ENCODE measurements around the gene MATN1.

DNA sequence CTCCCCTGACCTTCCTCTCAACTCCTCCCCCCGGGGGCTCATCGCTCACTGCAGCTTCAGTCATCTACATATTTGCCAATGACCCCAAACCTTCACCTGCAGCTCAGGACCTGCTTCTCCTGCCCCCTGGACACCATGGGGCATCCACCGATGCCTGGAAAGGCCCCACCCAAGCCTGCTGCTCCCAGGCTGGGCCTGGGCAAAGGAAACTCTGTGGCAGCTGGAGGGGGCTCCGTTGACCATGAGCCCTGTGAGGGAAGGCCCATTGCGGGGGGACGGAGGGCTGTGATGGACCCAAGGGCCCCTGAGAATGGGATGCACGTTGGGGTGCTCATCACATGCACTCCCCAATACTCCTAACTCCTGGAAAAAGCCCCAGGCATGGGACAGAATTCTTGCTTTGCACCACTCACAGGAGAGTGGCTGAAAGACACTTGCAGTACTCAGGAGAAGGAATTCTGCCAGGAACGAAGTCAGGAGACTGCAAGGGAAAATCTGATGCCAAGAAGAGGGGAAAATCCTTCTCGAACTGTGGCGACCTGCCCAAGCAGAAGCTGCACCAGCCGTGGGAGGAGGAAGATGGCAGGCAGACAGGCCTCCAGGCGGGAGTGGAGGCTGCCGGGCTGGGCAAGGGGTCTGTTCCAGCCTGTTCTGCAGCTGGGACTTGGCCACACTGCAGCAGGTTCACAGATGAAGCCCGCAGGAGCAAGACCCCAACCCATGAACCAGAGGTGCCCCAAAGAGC, 18.4 kb downstream of the MATN1 start:
- no peak for TF ChIP-seq POLR2A (IDR thresholded peaks at IDR 0.05)
- no peak for TF ChIP-seq EP300 (IDR thresholded peaks at IDR 0.05)
- TF ChIP-seq, protein P1, sequence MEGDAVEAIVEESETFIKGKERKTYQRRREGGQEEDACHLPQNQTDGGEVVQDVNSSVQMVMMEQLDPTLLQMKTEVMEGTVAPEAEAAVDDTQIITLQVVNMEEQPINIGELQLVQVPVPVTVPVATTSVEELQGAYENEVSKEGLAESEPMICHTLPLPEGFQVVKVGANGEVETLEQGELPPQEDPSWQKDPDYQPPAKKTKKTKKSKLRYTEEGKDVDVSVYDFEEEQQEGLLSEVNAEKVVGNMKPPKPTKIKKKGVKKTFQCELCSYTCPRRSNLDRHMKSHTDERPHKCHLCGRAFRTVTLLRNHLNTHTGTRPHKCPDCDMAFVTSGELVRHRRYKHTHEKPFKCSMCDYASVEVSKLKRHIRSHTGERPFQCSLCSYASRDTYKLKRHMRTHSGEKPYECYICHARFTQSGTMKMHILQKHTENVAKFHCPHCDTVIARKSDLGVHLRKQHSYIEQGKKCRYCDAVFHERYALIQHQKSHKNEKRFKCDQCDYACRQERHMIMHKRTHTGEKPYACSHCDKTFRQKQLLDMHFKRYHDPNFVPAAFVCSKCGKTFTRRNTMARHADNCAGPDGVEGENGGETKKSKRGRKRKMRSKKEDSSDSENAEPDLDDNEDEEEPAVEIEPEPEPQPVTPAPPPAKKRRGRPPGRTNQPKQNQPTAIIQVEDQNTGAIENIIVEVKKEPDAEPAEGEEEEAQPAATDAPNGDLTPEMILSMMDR (IDR thresholded peaks at IDR 0.05): no peak
